Fibroblast of peridontal ligament (primary cell): ENCODE measurements around the gene FAM53B.
A peak's percentile ranks its signal among the peaks of the same experiment; 100 is the strongest.

Experiments
- DNase-seq: peaks from one replicate; pipeline ENCODE4 v3.0.0-alpha.2; 2010; ENCODE audit errors: extremely low read depth

FAM53B gene

DNA sequence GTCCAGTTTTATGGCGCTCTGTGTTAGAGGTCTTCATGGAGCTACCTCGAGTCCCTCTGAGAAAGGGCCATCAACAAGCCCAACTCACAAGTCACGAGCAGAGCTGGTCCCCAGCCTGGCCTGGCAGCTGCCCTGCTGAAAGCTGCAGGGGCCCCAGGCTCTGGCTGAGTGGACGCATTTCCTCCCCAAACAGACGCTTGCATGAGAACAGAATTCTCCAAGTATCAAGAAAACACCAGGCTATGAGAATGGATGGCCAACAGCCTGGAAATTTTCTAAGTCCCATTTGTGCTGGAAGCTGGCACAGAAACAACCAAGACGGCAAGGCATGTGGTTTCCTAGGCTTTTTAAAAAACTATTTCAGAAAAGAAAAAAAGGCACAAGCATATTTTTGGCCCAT, 114.8 kb downstream of the FAM53B start:
- peak; percentile 27 for DNase-seq

GRCh38 chr10:124628676-124629021, 115.5 kb downstream of the FAM53B start:
- no peak for DNase-seq

DNA sequence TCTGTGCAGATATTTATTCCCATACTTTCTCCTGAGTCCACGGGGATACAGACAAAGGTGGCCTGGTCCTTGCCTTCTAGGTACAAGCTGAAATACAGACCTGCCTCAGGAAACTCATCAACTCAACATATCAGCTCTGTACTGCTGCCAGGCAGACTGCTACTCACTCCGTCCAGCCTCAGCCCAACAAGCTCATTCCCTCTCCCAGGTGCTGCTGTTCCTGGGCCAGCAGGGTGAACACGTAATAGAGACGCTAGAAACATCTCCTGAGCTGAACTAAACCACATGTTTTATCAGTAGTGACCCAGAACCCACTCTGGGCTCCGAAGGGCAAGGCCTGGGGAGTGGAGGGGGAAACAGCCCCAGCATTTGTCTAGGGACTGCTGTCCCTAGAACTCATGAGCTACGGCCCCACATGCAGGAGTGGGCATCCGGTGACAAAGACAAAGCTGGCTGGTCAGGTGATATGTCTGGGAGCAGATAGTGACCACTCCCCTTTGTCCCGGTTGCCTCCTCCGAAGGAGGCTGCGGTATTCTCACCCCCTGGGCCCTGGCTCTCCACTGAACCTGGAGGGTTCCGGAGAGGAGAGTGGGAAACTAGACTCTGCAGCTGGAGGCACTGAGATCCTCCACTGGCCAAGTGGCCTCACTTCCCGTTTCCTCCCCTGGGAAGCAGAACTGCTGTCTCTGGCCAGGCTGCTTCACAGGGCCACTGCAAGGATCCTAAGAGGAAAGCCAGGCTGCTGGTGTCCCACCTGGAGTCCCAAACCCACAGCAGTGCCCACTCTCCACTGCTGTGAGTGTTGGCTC, 116.1 kb downstream of the FAM53B start:
- no peak for DNase-seq

DNA sequence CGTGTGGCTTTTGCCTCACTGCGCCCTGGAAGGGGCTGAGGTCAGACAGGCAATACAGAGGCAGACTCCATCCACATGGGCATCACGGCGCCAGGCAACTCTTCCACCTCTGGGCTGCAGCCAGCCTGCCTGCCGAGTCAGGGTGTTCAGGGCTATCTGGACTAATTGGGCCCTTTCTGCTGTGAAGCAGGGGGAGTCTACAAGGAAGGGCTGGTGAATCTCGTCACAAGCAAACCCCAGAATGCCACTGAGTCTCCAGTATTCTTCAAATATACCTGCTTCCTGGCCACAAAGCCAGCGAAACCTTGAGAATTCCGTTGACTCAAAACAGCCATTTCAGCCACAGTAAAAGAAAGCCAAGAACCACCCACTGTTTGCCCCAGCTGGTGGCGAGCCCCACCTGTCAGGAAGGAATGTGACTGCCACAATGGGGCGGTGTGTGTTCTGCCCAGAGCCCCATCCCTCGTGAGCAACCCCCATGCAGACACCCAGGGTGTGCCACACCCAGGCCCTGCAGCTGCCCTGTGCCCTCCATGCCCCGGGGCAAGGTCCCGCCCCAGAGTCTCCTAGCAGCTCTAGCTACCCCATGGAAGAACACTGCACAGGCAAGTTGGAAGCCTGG, 117.3 kb downstream of the FAM53B start:
- no peak for DNase-seq

GRCh38 chr10:124625831-124626238, 118.3 kb downstream of the FAM53B start:
- DNase-seq: no peak

- no peak for DNase-seq
These were observed 119.3 kb downstream of the FAM53B start for GRCh38 chr10:124624895-124625294.

DNA sequence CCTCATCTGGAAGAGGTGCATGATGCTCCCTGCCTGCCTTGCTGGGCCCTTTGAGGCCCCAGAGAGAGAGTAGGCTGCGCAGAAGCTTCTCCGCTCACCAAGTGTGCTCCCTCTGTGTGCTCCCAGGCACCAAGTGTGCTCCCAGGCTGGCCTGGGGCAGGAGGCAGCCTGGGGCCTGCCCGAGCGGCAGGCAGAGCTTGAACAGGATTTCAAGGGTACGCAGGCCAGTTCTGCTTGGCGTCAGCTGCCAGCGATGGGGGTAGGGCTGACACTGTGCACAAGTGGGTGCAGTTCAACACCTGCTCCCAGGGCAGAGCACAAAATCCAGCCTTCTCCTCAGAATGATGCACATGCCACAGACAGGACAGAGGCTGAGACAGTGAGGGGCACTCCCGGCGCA, 119.7 kb downstream of the FAM53B start:
- DNase-seq: no peak

- no peak for DNase-seq
These were observed 120.2 kb downstream of the FAM53B start for GRCh38 chr10:124624006-124624405.

GRCh38 chr10:124622866-124623536, 121.2 kb downstream of the FAM53B start:
- DNase-seq: no peak

GRCh38 chr10:124622158-124622557, 122.0 kb downstream of the FAM53B start:
- DNase-seq: no peak

- peak; percentile 8 for DNase-seq
These were observed 122.5 kb downstream of the FAM53B start for GRCh38 chr10:124621637-124622036.

DNA sequence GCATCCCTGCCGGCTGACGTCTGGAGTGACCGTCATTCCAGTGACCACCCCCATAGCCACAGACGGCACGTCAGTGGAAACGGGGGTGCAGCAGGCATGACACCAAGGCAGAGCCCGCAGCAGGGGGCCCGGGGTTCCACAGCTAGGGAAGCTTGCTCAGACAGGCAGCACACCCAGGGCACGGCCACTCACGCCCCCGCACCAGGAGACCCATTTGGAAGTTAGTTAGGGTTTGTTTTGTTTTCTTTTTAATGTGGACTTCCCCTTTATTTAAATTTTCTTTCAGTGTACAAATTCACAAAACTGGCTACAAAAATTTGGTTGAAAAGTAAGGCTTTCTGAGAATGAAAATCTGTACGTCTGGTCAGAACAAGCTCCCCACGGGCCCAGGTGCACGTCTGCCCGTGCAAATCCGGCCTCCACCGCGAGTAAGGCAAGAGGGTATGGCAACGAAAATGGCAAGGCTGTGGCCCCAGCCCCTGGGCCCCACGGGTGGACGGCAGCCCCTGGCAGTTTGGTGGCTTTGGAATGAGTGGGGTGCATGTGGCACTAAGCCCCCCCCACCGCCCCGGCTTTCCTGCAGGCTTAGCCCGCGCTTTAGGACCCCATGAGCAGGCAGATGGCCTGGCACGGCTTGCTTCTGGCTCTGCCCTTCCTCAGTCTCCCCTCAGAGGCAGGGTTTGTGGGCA, 124.2 kb downstream of the FAM53B start:
- no peak for DNase-seq

- DNase-seq: peak; percentile 37
These were observed 125.0 kb downstream of the FAM53B start for GRCh38 chr10:124619195-124619594.

DNA sequence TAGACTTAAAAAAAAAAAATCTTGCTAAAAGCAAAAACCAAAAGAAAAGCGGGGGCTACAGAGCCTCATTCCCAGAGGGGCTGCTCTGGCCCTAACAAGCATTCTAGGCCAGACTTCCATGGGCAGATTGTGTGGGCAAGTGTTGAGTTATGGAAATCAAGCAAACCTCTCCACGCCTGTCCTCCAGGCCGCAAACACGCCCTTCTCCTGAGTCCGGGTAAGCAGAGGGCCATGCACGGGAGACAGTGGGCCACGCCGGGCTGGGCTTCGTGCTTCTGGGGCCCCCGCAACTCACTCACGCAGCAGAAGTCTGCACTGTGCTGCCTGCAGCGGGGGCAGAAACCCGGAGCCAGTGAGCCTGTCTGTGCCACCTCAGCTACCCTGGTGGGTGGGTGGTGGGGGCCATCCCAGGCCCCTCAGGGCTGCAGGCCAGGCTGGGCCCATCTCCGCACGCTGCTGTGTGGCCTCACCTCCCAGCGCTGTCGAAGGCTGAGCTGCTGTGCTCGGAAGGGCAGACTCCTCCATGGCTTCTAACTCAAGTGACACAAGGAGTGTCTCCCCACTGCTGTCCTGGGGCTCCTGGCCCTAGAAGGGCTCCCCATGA, 125.6 kb downstream of the FAM53B start:
- no peak for DNase-seq

DNA sequence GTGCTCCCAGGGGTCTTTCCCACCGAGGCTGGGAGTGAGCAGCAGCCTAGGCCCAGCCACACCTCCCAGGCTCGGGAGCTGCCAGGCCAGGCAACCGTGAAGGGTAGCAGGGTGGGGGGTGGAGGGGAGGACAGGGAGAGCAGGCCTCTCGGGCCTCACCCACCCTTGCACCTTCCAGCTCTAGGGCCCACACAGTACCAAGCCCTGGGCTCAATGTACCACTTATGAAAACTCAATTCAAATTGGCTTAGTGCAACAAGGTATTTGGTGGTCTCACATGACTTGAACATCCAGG, 127.4 kb downstream of the FAM53B start:
- DNase-seq: no peak

GRCh38 chr10:124616040-124616835, 127.9 kb downstream of the FAM53B start:
- DNase-seq: no peak

GRCh38 chr10:124615259-124615658, 128.9 kb downstream of the FAM53B start:
- no peak for DNase-seq

- no peak for DNase-seq
These were observed 130.0 kb downstream of the FAM53B start for GRCh38 chr10:124614003-124614659.

DNA sequence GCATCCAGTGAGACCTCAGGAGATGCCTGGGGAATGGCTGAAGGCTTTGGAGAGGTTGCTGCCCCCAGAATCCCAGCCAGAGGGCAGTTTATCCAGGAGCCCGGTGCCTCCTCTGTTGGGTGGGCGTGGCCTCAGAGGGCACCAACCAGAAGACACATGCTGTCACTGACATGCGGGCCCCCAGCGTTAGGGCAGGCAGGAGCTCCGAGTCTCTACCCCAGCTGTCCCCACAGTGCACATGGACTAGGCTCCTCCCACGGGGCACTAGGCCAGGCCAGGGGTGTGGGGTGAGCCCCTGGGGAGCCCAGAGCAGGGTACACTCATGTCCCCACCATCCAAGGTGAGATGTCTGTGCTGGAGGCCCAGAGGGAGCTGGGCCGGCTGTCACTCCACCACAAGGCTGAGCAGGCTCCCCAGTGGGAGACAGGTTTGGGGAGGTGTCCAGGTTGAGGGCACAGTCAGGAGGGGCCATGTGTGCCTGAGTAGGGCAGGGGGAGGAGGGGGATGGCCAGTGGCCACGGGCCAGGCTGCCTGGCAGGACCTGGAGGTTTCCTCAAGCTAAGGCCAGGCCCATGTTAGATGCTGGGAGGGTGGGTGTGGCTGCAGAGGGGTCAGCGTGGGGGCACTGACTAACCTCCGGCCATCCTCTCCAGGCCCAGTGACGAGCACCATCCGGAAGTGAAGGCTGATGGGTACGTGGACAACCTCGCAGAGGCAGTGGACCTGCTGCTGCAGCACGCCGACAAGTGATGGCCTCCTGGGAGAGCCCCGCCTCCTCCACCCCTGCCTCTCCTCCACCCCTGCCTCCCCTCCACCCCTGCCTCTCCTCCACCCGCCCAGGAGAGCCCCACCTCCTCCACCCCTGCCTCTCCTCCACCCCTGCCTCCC, 131.3 kb downstream of the FAM53B start:
- no peak for DNase-seq

GRCh38 chr10:124611738-124612137, 132.4 kb downstream of the FAM53B start:
- DNase-seq: no peak
